Measurements from ENCODE around the gene SLK.

Gene SLK

GRCh38 chr10:103966671-103967447, at the start of gene SLK:
Gene SLK (plus strand): TSS chr10:103967140. CDS start chr10:103967746, 606 bp downstream.
- no peaks in the 10 kb centered on the region for H3K9me3 ChIP-seq (ENCODE audit: severe bottlenecking)
- TF ChIP-seq CTCF (IDR thresholded peaks at IDR 0.05; ENCODE audit: low read depth, low read length) = no peak
- peaks cover 10% of the 10 kb centered on the region; the same call in 1 of the 2 replicates for H3K36me3 ChIP-seq
- peak within 1 kb of the TSS; percentile 89 for H3K27ac ChIP-seq
- peak within 1 kb of the TSS; percentile 58 for H3K4me3 ChIP-seq (ENCODE audit: low read depth, low read length)
- DNase-seq = peak; percentile 76
- no peaks in the 10 kb centered on the region for H3K27me3 ChIP-seq (ENCODE audit: insufficient read depth, low read depth, severe bottlenecking)

GRCh38 chr10:103917302-103918052, 49.5 kb upstream of the SLK start:
- Histone ChIP-seq H3K9me3 (ENCODE audit: severe bottlenecking) (peaks cover 7% of the 10 kb centered on the region), H3K27ac (peak overlapping the region; percentile 82), H3K4me3 (ENCODE audit: low read depth, low read length) (peak overlapping the region; percentile 90), H3K27me3 (ENCODE audit: insufficient read depth, low read depth, severe bottlenecking) (no peaks in the 10 kb centered on the region), H3K36me3 (no peaks in the 10 kb centered on the region; the same call in 1 of the 2 replicates)
- DNase-seq = peak; percentile 27
- TF ChIP-seq CTCF (IDR thresholded peaks at IDR 0.05; ENCODE audit: low read depth, low read length) = no peak

GRCh38 chr10:103918053-103918846, 48.7 kb upstream of the SLK start, which contains the start of gene STN1:
Gene STN1 (minus strand): TSS chr10:103918184. CDS start chr10:103917594, 590 bp downstream.
- peak; percentile 95 for DNase-seq
- no peaks in the 10 kb centered on the region; the same call in 1 of the 2 replicates for H3K36me3 ChIP-seq
- TF ChIP-seq CTCF (IDR thresholded peaks at IDR 0.05; ENCODE audit: low read depth, low read length) = no peak
- H3K27me3 ChIP-seq (ENCODE audit: insufficient read depth, low read depth, severe bottlenecking) = no peaks in the 10 kb centered on the region
- H3K4me3 ChIP-seq (ENCODE audit: low read depth, low read length) = peak within 1 kb of the TSS; percentile 90
- H3K9me3 ChIP-seq (ENCODE audit: severe bottlenecking) = peaks cover 7% of the 10 kb centered on the region
- peak within 1 kb of the TSS; percentile 82 for H3K27ac ChIP-seq

- Histone ChIP-seq H3K9me3 (ENCODE audit: severe bottlenecking) (peaks cover 7% of the 10 kb centered on the region), H3K27ac (no peak overlapping the region), H3K36me3 (no peaks in the 10 kb centered on the region; the same call in 1 of the 2 replicates), H3K4me3 (ENCODE audit: low read depth, low read length) (no peak overlapping the region), H3K27me3 (ENCODE audit: insufficient read depth, low read depth, severe bottlenecking) (no peaks in the 10 kb centered on the region)
- DNase-seq = no peak
- no peak for TF ChIP-seq CTCF (IDR thresholded peaks at IDR 0.05; ENCODE audit: low read depth, low read length)
Measured at GRCh38 chr10:103919648-103920025, 47.3 kb upstream of the SLK start.

- no peak for DNase-seq
- Histone ChIP-seq H3K27me3 (ENCODE audit: insufficient read depth, low read depth, severe bottlenecking) (no peaks in the 10 kb centered on the region), H3K36me3 (no peaks in the 10 kb centered on the region), H3K9me3 (ENCODE audit: severe bottlenecking) (no peaks in the 10 kb centered on the region), H3K4me3 (ENCODE audit: low read depth, low read length) (no peak overlapping the region), H3K27ac (no peak overlapping the region)
- no peak for TF ChIP-seq CTCF (IDR thresholded peaks at IDR 0.05; ENCODE audit: low read depth, low read length)
Measured at GRCh38 chr10:103921248-103921647, 45.7 kb upstream of the SLK start.

All from WERI-Rb-1 (cell line).